Urothelium cell line (cell line): ENCODE data around the gene FBL.
"Not testable (repeated sequence)": the region's sequence is repeated elsewhere in the genome, so short reads cannot be mapped to it uniquely, and the experiment has no call there.

Source experiments
- DNase-seq: peaks from one replicate; pipeline ENCODE4 v3.0.0; 2011; ENCODE audit warnings: low spot score, mixed read lengths
- FAIRE-seq: peaks from 2 replicates; lab custom pipeline; 2011; peaks lifted over from hg19 to GRCh38; lab: Jason Lieb, UNC

FBL gene

DNA sequence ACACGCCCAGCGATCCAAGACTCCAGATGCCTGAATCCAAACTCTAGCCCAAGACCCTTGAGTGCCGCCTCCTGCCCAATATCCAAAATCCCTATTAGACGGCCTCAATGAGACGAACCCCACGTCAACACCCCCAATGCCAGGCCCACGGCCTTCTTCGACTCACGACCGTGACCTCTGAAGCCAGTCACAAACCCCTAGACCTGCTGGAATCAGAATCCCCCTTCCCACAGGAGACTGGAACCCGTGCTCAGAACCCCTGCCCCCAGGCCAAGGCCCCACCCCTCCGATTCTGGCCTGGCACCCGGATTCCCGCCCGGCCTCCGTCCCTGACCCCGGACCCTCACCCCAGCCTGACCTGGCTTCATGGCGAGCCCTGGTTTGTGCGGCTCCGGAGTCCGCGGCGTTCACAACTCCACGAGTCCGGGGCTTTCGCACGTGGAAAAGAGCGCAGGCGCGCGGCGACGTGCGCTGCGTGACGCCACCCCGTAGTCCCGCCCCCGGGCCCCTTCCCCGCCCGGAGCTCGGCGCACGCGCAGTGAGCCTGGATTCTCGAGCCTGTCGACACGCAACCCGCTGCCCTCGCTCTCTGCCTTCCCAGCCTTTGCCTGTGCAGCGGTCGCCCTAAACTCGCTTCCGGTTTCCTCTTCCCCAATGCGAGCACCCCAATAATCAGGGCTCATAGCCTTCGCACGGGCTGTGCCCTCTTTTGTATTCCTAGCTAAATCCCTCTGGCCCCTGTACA is at the start of gene FBL:
TSS of gene FBL (minus strand) at position 447 of the 745 bp plus-strand sequence. CDS start at position 368, 79 bp downstream.
- FAIRE-seq = no peak
- peak; percentile 99 for DNase-seq

DNA sequence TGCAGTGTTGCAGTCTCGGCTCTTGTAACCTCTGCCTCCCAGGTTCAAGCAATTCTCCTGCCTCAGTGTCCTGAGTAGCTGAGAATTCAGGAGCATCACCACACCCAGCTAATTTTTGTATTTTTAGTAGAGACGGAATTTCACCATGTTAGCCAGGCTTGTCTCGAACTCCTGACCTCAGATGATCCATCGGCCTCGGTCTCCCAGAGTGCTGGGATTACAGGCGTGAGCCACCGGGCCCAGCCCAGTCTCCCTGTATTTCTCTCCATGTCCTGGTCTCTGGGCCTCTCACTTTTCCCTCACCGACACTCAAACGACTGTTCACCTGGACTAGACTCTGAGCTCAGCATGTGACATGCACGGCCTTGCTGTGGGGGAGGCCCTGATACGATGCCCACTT is 48.9 kb upstream of the FBL start:
- not testable (repeated sequence) for DNase-seq, FAIRE-seq

DNA sequence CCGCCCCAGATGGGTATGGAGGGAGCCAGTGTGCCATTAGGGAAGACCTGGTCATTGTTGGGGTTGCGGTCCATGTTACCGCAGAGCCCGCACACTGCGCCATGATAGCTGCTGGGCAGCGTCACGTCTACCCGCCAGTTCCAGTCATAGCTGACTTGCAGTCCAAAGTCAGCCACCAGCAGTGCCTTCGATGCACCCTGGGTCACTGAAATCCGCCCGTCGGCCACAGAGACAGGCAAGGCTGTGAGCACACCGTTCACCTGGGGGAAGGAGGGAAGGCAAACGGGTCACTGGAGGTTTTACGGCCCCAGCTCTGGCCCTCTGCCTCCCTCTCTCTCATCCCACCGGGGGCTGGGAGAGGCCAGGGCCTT is 48.0 kb upstream of the FBL start:
- DNase-seq, FAIRE-seq: not testable (repeated sequence)

DNA sequence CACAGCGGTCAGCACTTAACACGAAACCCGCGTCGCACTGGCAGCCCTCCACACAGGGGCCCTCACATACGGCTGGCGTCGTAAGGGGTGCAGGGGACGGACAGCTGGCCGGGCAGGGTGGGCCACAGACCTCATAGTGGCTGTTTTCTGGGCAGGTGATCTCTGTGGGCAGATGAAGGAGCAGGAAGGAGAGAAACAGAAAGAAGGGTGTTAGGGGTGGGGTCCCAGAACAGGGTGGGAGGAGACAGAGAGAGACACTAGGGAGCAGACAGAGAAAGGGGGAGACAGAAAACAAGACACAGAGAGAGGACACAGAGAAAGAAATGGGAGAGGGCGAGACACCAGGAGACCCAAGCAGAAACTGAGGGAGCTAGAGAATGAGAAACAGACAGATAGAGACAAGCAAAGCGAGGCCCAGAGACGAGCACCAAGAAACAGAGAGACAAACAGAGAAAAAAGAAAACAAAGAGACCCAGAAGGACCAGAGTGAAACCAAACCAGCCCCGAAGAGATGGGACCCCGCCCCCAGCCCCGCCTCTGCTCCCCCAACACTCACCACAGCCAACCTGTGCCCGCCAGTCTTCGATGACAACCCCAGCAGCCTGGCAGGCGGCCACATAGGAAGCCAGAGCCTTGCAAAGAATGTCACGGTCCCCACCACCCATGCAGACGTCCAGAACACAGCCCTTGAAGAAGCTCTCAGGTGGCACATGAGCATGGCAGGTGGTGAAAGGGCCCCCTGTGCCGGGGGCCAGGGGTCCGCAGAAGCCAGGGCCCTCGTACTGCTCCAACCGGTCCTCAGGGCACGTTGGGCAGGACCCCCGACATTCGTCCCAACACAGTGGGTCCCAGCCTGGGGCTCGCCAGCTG is 47.4 kb upstream of the FBL start:
- FAIRE-seq, DNase-seq: not testable (repeated sequence)

DNA sequence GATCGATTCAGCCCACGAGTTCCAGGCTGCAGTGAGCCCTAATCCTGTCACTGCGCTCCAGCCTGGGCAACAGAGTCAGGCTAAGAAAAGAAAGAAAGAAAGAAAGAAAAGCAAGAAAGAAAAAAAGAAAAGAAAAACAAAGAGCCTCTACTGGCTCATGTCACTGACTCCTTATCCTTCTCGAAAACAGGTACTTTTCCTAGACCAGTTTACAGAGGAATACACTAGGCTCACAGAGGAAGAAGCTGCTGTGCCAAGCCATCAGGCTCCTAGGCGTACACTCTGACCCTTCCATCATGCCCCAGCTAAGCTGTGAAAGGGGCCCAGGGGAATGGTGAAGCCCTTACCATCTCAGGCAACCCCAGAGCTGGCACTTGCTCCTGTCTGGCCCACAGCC is 46.3 kb upstream of the FBL start:
- FAIRE-seq = not testable (repeated sequence)

DNA sequence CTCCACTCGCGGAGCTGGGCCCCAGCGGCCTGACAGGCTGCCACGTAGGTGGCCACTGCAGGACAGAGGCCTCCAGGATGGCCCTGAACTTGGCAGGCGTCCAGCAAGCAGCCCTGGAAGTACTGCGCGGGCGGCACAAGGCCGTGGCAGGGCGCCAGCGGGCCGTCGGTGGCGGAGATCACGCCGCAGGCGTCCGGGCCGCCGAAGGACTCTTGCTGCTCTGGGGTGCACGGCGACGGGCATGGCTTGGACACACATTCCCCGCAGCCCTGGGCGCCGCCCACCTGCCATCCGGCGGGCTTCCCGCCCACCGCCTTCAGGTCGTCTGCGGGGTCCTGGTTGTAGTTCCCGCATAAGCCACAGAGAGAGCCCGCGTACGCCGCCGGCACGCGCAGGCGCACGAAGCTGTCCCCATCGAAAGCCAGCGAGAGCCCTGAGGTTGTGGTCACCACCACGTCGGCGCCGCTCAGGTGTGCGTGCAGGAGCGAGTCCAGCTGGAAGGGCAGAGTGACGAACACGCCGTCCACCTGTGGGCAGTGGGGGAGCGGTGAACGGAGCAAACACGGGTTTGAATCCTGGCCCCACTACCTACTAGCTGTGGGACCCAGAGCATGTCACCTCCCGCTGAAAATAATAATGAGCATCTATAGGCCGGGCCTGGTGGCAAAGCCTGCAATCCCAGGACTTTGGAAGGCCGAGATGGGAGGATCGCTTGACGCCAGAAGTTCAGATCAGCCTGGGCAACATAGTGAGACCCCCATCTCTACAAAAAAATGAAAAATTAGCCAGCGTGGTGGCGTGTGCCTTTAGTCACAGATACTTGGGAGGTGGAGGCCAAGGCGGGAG is 45.7 kb upstream of the FBL start:
- not testable (repeated sequence) for FAIRE-seq, DNase-seq

More for the DNA sequence above, 46.3 kb upstream of the FBL start:
- DNase-seq = not testable (repeated sequence)

DNA sequence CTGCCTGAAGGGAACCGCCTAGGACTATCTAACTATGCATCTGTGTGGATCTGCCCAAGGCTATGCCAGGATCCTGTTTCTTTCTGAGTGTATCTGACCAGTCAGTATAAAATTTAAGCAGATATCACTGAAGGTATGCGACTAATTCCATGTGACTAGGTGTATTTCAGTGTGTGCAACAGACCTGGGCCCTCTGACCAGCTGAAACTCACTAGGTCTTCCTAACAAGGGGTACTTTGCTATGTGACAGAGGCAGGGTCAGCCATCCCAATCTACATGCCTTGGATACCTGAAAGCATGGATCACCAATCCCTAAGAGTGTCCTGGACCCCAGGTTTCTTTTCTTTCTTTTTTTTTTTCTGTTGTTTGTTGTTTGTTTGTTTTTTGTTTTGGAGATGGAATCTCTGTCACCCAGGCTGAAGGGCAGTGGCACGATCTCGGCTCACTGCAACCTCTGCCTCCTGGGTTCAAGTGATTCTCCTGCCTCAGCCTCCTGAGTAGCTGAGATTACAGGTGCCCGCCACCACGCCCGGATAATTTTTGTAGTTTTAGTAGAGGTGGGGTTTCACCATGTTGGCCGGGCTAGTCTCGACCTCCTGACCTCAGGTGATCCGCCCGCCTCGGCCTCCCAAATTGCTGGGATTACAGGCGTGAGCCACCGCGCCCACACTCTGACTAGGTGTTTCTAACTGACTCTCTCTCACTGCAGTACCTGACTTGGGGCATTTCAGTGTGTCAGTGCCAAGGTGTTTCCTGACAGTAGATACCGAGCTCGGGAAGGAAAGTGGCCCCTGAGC is 44.8 kb upstream of the FBL start:
- DNase-seq (no peak), FAIRE-seq (no peak)

DNA sequence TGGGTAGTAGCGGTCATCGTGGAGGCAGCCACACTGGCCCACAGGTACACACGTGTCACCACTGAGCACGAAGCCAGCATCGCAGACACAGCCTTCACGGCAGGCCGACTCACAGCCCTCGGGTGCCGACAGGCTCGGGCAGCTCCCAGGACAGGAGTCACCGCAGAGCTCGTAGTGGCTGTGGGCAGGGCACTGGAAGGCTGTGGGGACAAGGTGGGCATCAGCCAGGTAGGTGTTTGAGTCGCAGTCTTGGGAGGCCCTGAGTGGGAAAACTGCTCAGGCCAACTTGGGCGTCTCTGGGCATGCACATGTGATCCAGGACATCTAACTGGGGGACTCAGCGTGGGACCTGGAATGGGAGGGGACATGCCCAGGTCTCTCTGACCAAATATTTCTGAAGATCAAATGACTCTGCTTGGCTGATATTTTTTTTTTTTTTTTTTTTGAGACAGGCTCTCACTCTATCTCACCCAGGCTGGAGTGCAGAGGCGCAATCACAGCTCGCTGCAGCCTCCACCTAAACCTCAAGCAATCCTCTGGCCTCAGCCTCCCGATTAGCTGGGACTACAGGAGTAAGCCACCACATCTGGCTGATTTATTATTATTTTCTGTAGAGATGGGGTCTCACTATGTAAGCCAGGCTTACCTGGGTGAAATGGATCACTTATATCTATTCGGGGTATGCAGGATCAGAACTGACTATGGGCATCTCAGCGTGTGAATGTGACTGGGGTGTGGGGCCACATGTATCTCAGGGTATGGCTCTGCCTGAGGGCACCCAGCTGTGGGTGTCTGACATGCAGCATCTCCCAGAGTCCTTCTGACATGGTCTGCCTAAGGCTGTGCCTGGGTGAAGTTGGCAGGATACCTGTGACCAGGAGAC is 43.9 kb upstream of the FBL start:
- FAIRE-seq, DNase-seq: not testable (repeated sequence)

DNA sequence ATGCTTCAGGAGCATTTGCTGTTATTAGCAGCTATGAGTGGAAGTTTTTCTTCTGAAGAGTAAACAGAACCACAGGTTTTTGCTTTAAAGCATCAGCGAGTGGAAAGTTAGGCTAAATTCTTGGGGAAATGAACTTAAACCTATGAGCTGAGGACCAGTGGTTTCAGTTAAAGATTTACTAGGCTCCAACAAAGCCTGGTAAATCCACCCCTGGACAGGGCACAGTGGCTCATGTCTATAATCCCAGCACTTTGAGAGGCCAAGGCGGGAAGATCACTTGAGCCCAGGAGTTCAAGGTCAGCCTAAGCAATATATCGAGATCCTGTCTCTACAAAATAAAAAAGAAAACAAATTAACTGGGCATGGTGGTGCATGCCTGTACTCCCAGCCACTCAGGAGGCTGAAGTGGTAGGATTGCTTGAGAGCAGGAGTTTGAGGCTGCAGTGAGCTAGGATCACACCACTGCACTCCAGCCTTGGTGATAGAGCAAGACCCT is 41.3 kb upstream of the FBL start:
- FAIRE-seq = not testable (repeated sequence)

DNA sequence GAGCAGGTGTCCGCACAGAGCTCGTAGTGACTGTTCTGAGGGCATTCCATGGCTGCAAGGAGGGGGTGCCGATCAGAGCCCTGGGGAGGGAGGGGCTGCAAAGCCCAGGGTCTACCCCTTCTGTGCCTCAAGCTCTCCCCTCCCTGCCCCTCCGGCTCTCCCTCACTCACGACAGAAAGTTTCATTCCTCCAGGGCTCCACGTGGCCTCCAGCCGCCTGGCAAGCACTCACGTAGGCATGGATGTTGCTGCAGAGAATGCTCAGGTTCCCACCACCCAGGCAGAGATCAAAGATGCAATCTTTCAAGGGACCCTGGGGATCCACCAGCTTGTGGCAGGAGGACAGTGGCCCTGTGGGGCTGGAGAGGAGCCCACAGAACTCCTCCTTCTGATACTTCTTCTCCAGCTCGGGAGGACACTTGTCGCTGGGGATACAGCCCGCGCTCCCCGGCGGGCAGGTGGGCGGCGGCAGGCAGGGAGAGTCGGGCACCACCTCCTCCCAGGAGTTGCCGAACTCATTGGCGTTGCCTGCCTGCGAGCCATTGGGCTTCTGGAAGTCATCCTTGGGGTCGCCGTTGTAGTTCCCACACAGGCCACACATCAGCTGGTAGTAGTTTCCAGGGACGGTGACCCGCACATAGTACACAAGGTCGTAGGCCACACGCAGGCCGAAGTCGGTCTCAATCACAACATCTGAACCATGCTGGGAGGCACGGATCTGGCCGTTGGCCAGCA is 39.8 kb upstream of the FBL start:
- DNase-seq, FAIRE-seq: not testable (repeated sequence)

More for the DNA sequence above, 41.3 kb upstream of the FBL start:
- DNase-seq = not testable (repeated sequence)

DNA sequence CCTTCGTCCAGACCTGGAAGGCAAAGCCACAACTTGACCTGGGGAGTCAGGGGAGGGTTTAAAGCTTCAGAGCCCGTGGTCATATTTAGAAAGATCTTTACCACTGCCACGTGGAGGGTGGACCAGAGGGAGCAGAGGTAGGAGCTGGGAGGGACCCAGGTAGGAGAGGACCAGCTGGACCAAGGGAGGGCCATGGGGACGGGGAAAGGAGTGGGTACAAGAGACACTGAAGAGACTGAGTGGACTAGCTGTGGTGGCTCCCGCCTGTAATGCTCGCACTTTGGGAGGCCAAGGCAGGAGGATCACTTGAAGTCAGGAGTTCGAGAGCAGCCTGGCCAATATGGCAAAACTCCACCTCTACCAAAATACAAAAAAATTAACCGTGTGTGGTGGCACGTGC is 38.5 kb upstream of the FBL start:
- DNase-seq, FAIRE-seq: not testable (repeated sequence)

DNA sequence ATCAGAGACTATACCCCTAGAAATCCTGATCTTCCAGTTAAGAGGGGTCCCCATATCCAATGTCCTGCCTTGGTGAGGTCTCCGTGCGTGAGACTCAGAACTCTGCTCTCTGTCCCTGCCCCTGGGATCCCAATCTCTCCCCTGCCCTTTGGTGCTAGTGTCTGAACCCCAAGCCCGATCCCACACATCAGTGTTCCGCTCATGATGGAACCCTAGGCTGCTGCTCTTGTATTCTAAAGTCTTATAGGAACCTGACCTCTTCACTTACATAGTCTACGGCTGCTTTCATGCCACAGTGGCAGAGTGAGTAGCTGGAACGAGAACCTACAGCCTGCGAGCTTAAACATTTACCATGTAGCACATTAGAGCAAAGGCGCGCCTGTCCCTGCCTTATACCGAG is 36.5 kb upstream of the FBL start:
- not testable (repeated sequence) for FAIRE-seq, DNase-seq

DNA sequence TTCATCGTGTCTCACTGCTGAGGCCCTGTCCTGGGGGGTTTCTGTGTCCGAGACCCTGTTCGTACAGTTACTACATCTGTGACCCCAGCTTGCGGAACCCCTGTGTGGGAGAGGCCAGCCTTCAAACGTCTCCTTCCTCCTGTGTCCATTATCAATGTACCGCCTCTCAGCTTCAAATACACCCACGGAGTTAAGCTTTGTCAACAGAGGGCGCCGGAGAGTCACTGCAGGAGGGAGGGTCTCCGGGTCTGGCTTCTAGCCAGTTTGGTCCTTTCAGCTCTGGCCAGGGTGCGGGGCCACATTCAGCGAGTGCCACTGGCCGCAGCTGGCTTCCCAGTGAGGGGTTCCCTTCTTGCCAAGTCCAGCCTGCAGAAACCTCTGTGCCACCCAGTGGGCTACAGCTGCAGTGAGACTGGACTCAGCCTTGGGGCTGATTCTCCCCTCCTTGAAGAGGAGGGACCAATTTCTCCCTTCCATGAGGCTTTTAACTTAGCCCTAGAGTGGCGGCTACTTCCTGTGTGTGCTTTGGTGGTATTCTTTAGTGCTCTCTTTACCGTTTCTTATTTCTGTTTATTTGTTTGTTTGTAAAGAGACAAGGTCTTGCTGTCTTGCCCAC is 35.4 kb upstream of the FBL start:
- not testable (repeated sequence) for DNase-seq, FAIRE-seq

DNA sequence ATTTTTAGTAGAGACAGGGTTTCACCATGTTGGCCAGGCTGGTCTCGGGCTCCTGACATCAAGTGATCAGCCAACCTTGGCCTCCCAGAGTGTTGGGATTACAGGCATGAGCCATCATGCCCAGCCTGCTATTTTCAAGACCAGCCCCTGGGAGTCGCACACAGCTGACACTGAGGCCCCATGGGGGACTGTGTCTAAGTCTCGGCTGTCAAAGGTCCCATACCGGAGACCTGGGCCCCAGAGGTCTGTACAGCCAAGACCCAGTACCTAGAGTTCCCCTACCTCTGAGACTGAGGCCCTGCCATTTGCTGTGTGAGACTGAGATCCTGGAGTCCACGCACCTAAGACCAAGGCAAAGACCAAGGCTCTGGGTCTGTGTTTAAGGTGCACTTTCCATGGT is 34.1 kb upstream of the FBL start:
- not testable (repeated sequence) for DNase-seq, FAIRE-seq

DNA sequence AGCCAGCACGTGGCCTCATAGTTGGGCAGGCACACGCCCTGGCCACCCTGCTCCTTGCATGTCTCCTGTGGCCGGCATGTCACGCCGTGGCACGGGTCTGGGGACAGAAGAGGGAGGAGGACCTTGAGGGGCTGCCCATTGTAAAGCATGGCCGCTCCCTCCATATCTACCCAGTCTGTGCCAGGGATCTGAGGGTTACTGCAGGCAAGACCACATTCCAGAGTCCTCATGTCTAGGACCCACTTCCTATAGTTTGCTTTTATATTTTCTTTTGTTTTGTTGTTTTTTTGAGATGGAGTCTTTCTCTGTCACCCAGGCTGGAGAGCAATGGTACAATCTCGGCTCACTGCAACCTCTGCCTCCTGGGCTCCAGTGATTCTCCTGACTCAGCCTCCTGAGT is 33.6 kb upstream of the FBL start:
- not testable (repeated sequence) for DNase-seq, FAIRE-seq

DNA sequence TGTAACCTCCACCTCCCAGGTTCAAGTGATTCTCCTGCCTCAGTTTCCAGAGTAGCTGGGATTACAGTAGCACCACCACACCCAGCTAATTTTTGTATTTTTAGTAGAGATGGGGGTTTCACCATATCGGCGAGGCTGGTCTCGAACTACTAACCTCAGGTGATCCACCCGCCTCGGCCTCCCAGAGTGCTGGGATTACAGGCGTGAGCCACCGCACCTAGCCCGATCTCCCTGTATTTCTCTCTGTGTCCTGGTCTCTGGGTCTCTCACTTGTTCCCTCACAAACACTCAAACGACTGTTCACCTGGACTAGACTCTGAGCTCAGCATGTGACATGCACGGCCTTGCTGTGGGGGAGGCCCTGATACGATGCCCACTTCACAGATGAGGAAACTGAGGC is 32.7 kb upstream of the FBL start:
- DNase-seq, FAIRE-seq: not testable (repeated sequence)

DNA sequence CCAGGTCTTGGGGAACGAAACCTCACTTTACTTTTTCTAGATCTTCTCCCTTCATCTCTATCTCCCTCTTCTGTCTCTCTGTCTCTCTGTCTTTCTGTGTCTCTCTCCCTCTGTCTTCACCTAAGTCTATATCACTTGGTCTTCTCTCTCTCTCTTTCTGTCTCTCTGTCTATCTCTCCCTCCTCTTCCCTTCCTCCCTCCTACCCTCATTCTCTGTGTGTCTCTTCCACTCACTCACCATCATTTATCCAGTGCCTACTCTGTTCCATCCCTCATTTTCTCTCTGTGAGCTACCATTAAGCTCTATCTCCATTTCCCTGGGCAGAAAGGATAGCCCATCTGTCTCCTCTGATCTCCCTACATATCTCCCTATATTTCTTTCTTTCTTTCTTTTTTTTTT is 32.2 kb upstream of the FBL start:
- DNase-seq (no peak), FAIRE-seq (no peak)
